PFSK-1 (cell line): ENCODE results near the gene BRF1.

ENCODE experiments used
- POLR2AphosphoS5 ChIP-seq: IDR thresholded peaks from 2 replicates; pipeline ENCODE4 v1.6.1; 2012; ENCODE audit warnings: low read depth, mild to moderate bottlenecking, control low read depth, low read length, moderate library complexity
- REST ChIP-seq, 2 experiments: IDR thresholded peaks; 2 replicates each; pipeline versions ENCODE4 v1.6.1 to v1.8.0; 2011 to 2012; ENCODE audit warnings: low read depth in 2 of 2, low read length in 2 of 2, control low read depth in 1 of 2, inconsistent platforms in 1 of 2, mild to moderate bottlenecking in 1 of 2, moderate library complexity in 1 of 2; ENCODE audit not compliant: insufficient read depth in 1 of 2
- SIN3A ChIP-seq: IDR thresholded peaks from 2 replicates; pipeline ENCODE4 v1.6.1; 2012; ENCODE audit warnings: mild to moderate bottlenecking, low read length, moderate library complexity, borderline replicate concordance; ENCODE audit not compliant: insufficient read depth

GRCh38 chr14:105208738-105209075 is 92.1 kb downstream of the BRF1 start:
- TF ChIP-seq REST (IDR thresholded peaks at IDR 0.05; ENCODE audit: insufficient read depth in 1 of 2, low read depth in 2 of 2, low read length in 2 of 2) = no peak
- no peak for TF ChIP-seq POLR2AphosphoS5
- TF ChIP-seq SIN3A = no peak
